Peyer's patch (tissue), 4 donors: ENCODE results near the gene STAT5B.
"Not testable (repeated sequence)": the region's sequence is repeated elsewhere in the genome, so short reads cannot be mapped to it uniquely, and the experiment has no call there.

ENCODE experiments used
- POLR2A ChIP-seq, 2 donors: fragments of 450-650 bp; IDR thresholded peaks; one replicate each; pipeline ENCODE4 v1.5.1; 2017; ENCODE audit warnings: antibody characterized with exemption in 2 of 2, mild to moderate bottlenecking in 2 of 2, moderate library complexity in 2 of 2
- TF ChIP-seq, protein P1 (sequence below), 6 experiments: fragments of 450-650 bp in 4 of 6; fragments of 200-600 bp in 2 of 6; sonication (generic) in 1 of 6; IDR thresholded peaks; one replicate each; pipeline ENCODE4 v1.5.1; 2017 to 2019; ENCODE audit warnings: antibody characterized with exemption in 6 of 6, mild to moderate bottlenecking in 3 of 6, moderate library complexity in 1 of 6

DNA sequence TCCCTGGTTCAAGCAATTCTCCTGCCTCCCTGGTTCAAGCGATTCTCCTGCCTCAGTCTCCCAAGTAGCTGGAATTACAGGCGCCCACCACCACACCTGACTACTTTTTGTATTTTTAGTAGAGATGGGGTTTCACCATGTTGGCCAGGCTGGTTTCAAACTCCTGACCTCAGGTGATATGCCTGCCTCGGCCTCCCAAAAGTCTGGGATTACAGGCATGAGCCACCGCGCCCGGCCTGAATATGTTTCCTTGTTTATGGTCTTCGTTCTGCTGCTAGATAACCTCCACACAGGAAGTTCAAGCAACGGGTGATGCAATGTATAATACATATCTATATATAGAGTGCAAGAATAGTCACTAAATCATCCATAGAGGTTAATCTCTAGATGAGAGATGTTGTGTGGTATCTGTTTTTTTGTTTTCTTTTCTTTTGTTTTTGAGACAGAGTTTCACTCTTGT, 70.0 kb downstream of the STAT5B start:
- TF ChIP-seq, protein P1, sequence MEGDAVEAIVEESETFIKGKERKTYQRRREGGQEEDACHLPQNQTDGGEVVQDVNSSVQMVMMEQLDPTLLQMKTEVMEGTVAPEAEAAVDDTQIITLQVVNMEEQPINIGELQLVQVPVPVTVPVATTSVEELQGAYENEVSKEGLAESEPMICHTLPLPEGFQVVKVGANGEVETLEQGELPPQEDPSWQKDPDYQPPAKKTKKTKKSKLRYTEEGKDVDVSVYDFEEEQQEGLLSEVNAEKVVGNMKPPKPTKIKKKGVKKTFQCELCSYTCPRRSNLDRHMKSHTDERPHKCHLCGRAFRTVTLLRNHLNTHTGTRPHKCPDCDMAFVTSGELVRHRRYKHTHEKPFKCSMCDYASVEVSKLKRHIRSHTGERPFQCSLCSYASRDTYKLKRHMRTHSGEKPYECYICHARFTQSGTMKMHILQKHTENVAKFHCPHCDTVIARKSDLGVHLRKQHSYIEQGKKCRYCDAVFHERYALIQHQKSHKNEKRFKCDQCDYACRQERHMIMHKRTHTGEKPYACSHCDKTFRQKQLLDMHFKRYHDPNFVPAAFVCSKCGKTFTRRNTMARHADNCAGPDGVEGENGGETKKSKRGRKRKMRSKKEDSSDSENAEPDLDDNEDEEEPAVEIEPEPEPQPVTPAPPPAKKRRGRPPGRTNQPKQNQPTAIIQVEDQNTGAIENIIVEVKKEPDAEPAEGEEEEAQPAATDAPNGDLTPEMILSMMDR (IDR thresholded peaks at IDR 0.05) = not testable (repeated sequence)
- not testable (repeated sequence) for TF ChIP-seq POLR2A (IDR thresholded peaks at IDR 0.05)
